SU-DHL-6 (cell line): ENCODE measurements around the gene CCDC127.

ENCODE experiments used
- H2AFZ ChIP-seq: fragments of 200-600 bp; sonication (generic); 2 replicates; pipeline ENCODE4 v1.6.1; 2014; ENCODE audit warnings: low read depth, mild to moderate bottlenecking, moderate library complexity, mixed read lengths, antibody characterized with exemption, low read length; ENCODE audit not compliant: severe bottlenecking
- H3F3A ChIP-seq: fragments of 200-600 bp; shearing (Covaris generic); 2 replicates; pipeline ENCODE4 v1.6.0; 2016; ENCODE audit warnings: antibody characterized with exemption, mild to moderate bottlenecking; ENCODE audit not compliant: insufficient read depth
- H3K27ac ChIP-seq: fragments of 200-600 bp; sonication (generic); 2 replicates; pipeline ENCODE4 v1.5.1; 2016; ENCODE audit warnings: low read depth, mild to moderate bottlenecking, low read length, moderate library complexity, mixed read lengths
- H3K27me3 ChIP-seq: fragments of 200-600 bp; sonication (generic), shearing (Covaris generic); 2 replicates; pipeline ENCODE4 v1.6.0; 2014; ENCODE audit warnings: mild to moderate bottlenecking, low read length
- H3K36me3 ChIP-seq: fragments of 200-600 bp; sonication (generic); 2 replicates; pipeline ENCODE4 v1.6.1; 2014; ENCODE audit warnings: mild to moderate bottlenecking, low read length, mixed read lengths
- H3K4me2 ChIP-seq: fragments of 300-600, 200-600 bp; shearing (Covaris generic), sonication (generic); 2 replicates; pipeline ENCODE4 v1.6.0; 2014; ENCODE audit warnings: low read length, low read depth, mild to moderate bottlenecking; ENCODE audit not compliant: poor library complexity, severe bottlenecking
- H3K4me3 ChIP-seq: fragments of 200-600 bp; sonication (generic); 2 replicates; pipeline ENCODE4 v1.5.1; 2014; ENCODE audit warnings: antibody characterized with exemption, low read length, mild to moderate bottlenecking, mixed read lengths; ENCODE audit not compliant: insufficient read depth, poor library complexity, severe bottlenecking
- H3K79me2 ChIP-seq: fragments of 200-600 bp; sonication (generic); 2 replicates; pipeline ENCODE4 v1.6.1; 2014; ENCODE audit warnings: mild to moderate bottlenecking, low read length, moderate library complexity; ENCODE audit not compliant: insufficient read depth
- H3K9ac ChIP-seq: fragments of 200-600 bp; sonication (generic); 2 replicates; pipeline ENCODE4 v1.7.0; 2014; ENCODE audit warnings: mild to moderate bottlenecking, low read length
- H3K9me2 ChIP-seq: fragments of 200-600 bp; sonication (generic); replicated peaks from 2 replicates; pipeline ENCODE4 v1.6.1; 2014; ENCODE audit warnings: low read length; ENCODE audit not compliant: insufficient read depth
- H3K9me3 ChIP-seq: fragments of 200-600 bp; sonication (generic); 2 replicates; pipeline ENCODE4 v1.6.1; 2014; ENCODE audit warnings: low read length, mixed read lengths; ENCODE audit not compliant: insufficient read depth
- H4K20me1 ChIP-seq: fragments of 200-600 bp; sonication (generic); 2 replicates; pipeline ENCODE4 v1.6.1; 2014; ENCODE audit warnings: low read depth, mild to moderate bottlenecking, antibody characterized with exemption, low read length, moderate library complexity, mixed read lengths
- CTCF ChIP-seq: fragments of 200-600 bp; sonication (generic); IDR thresholded peaks from one replicate; pipeline ENCODE4 v1.5.1; 2017; ENCODE audit warnings: antibody characterized with exemption, mild to moderate bottlenecking, low read length, moderate library complexity; ENCODE audit not compliant: insufficient read depth, poor library complexity, severe bottlenecking
- EZH2phosphoT487 ChIP-seq: fragments of 200-600 bp; sonication (generic), shearing (Covaris generic); conservative IDR thresholded peaks from 2 replicates; pipeline ENCODE4 v1.6.1; 2018; ENCODE audit warnings: mild to moderate bottlenecking, antibody characterized with exemption, low read length, moderate library complexity, mixed read lengths

CCDC127 gene

GRCh38 chr5:187617-188451, 30.1 kb downstream of the CCDC127 start:
- TF ChIP-seq CTCF (no peak), EZH2phosphoT487 (no peak)
- Histone ChIP-seq H3K9me2 (no peaks in the 10 kb centered on the region), H3K9me3 (no peaks in the 10 kb centered on the region), H3F3A (no peaks in the 10 kb centered on the region), H2AFZ (no peak overlapping the region), H3K27ac (no peak overlapping the region), H3K36me3 (no peaks in the 10 kb centered on the region), H3K79me2 (no peaks in the 10 kb centered on the region), H3K4me2 (no peak overlapping the region), H3K9ac (no peak overlapping the region), H3K4me3 (no peak overlapping the region), H3K27me3 (no peaks in the 10 kb centered on the region), H4K20me1 (no peaks in the 10 kb centered on the region)

- Histone ChIP-seq H4K20me1 (no peaks in the 10 kb centered on the region), H3K27me3 (no peaks in the 10 kb centered on the region), H2AFZ (no peak overlapping the region), H3F3A (no peaks in the 10 kb centered on the region), H3K4me3 (no peak overlapping the region), H3K36me3 (no peaks in the 10 kb centered on the region), H3K4me2 (no peak overlapping the region), H3K9ac (no peak overlapping the region), H3K27ac (no peak overlapping the region), H3K79me2 (no peaks in the 10 kb centered on the region), H3K9me2 (no peaks in the 10 kb centered on the region), H3K9me3 (no peaks in the 10 kb centered on the region)
- TF ChIP-seq CTCF (no peak), EZH2phosphoT487 (no peak)
Measured at GRCh38 chr5:187042-187431, 30.9 kb downstream of the CCDC127 start.

- H3K36me3 ChIP-seq = no peaks in the 10 kb centered on the region
- no peak overlapping the region for H3K4me2 ChIP-seq
- H3K79me2 ChIP-seq = no peaks in the 10 kb centered on the region
- no peak overlapping the region for H3K9ac ChIP-seq
- H3K9me2 ChIP-seq = no peaks in the 10 kb centered on the region
- no peaks in the 10 kb centered on the region for H3K27me3 ChIP-seq
- TF ChIP-seq CTCF (no peak), EZH2phosphoT487 (no peak)
- no peak overlapping the region for H2AFZ ChIP-seq
- H3F3A ChIP-seq = no peaks in the 10 kb centered on the region
- no peak overlapping the region for H3K4me3 ChIP-seq
- H4K20me1 ChIP-seq = no peaks in the 10 kb centered on the region
- H3K27ac ChIP-seq = no peak overlapping the region
- no peaks in the 10 kb centered on the region for H3K9me3 ChIP-seq
Measured at GRCh38 chr5:186091-187041, 31.6 kb downstream of the CCDC127 start.
